NCI-H69 (cell line): ENCODE data around the gene BRSK2.

Source experiments
- DNase-seq: peaks from one replicate; lab custom pipeline; 2025; lab: John Stamatoyannopoulos, UW

BRSK2 gene

GRCh38 chr11:1397146-1397861 lies 7.6 kb downstream of the BRSK2 start:
- no peak for DNase-seq

DNA sequence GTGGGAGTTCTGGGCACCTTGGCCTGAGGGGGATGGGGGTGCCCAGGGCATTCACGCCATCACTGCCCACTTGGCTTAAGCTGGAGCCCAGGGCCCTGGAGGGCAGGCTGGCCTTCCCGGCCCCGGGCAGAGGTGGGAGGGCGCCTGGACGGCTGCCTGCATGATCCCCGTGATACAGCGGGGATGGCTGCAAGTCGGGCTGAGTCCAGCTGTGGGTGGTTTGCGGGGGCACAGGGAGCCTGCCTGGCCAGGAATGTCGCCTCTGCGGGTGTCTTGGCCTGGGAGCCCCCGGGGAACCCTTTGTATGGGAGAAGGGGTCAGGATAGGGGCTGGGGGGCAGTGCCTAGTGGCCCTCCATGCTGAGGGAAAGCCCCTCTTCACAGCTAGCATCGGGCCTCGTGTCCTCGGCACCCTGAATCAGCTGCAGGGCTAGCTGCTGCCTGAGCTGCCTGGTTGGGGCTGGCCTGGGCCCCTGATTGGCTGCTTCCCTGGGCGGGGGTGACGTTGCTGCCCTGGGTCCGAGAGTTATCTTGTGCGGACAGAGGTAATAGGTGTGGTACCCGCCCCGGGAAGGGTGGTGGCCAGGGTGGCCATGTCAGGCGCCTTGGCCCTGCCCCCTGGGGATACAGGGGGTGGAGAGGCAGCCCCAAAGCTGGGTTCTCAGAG lies 8.3 kb downstream of the BRSK2 start:
- no peak for DNase-seq

GRCh38 chr11:1398528-1399235 lies 8.9 kb downstream of the BRSK2 start:
- no peak for DNase-seq

DNA sequence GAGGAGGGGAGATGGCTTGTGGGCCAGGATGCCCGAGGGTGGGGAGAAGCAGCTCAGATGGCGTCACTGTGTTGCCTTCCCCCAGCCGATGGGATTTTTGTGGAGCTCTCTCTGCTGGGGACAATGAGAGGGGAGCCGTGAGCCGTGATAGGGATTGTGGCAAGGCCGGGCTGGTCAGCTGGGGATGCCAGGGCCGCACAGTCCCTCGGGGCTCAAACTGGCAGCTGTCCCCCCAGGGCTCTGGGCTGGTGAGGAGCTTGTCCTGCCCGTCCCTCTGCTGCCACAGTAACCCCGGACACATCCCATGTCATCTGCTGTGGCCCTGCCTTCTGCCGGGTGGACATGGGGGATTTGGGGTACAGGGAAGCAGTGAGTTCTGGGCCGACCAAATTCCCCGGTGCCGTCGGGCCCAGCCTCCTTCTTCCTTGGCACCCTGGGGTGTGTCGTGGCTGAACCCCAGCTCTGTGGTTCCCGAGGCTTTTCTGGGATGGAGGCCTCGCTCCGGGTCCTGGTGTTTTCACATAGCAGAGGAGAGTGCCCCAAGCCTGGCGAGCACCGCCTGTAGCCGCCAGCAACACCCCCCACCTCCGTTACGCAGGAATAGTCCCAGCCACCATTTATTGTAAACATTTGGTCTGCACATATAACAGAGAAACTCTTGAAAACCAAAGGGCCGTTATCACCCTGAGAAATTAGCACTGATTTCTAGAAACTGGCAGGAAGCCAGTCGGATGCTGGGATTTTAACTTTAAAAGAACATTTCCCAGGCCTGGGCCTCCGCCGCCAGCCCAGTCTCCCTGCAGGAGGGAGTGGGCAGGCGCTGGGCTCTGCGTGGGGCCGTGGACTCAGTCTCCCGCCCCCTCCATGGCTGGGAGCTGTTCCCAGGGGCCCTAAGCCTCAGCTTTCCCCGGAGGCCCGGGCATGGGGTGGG lies 9.9 kb downstream of the BRSK2 start:
- no peak for DNase-seq

DNA sequence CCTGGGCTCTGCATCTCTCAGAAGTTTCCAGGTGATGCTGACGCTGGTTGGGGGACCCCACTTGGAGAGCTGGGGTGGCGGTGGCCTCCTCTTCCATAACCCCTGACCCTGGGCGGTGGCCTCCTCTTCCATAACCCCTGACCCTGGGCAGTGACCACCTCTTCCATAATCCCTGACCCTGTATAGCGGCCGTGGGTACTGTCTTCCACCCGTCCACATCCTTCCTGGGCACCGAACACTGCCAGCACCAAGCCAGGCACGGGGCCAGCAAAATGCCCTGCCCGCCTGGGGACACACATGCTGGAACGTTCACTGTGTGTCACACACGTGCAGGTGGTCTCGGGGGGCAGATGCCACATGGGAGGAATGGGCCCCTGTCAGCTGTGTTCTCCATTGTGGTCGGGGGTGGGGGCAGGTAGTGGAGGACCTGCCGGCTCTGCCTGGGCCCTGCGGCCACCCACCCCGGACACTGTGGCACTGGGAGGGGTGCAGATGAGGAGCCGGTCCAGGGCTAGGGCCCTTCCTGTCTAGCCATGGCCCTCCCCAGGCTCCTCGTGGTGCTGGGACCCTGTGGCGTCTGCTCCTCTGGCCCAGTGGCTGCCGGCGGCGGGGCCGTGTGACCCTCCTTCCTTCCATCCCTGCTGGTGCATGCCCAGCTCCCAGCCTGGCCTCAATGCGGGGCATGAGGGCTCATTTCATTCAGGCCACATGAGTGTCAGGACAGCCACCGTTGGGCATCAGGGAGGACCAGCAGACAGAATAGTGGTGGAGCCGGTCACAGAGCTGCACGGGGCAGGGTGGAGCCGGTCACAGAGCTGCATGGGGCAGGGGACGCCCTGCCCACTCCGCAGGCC lies 10.8 kb downstream of the BRSK2 start:
- no peak for DNase-seq

DNA sequence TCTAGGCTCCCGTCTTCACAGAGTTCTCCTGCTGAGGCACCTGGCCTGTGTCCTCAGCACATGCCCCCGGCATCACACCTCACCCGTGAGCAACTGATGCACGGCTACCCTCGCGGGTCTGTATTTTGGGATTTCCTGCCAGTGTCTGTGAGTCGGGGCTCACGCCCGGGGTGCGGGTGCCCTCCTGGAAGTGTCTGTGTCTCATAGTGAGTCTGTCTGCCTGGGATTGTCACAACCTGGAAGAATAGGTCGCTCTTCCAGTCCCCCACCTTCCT lies 11.4 kb downstream of the BRSK2 start:
- DNase-seq: no peak

- peak; percentile 78 for DNase-seq
These were observed 12.0 kb downstream of the BRSK2 start for GRCh38 chr11:1401656-1402221.

DNA sequence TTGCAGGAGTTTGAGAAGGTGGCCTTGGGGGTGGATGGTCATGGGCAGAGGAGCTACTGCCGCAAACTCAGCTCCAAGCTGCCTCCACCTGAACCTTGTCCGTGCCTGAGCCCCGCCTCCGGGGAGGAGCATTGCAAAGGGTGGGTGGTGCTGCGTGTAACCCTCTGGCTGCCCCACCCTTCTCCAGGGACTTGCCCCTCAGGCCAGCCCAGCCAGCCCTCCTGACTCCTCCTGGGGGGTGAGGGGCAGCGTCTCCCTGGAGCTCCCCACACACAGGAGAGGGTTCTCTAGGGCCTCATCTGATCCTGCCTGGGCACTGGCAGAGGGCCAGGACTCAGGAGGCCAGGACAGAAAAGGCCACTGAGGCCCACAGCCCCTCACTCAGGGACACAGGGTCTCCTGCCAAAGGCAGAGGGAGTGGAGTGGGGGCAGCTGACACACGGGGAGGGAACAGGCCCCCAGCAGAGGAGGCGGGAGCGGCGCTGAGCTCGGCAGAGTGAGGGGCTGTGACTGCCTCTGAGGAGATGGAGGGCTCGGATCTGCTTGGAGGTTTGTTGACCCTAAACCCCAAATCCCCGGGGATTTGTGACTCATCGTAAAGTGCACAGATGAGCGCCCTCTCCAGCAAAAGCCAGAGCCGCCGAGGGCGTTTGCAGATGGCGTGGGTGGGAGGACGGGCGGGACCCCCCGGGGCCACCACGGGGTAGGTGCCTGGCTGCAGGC lies 12.8 kb downstream of the BRSK2 start:
- DNase-seq: peak; percentile 80

DNA sequence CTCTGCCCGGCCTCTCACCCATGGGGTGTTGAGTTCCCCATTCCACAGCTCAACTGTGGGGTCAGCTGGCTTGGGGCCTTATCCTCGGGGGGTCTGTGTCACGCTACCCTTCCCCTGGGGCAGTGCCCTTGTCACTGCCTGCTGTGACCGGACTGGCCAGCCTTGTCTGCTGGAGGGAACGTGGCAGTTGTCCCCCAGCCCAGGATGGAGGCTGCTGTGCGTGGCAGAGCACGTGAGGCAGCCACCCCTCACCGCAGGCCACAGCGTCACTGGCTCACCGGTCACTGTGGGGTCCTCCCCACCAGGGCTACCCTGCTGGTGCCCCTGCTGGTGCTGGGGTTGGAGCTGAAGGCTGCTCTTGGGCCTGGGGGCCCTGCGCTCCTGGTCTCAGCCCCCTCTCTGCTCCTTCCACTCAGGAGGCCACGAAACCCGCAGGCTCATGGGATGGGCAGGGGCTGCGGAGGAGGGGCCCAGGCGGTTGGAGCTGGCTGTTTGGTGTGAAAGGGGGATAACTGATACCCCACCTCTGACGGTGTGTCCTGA lies 13.4 kb downstream of the BRSK2 start:
- DNase-seq: no peak

GRCh38 chr11:1403721-1404460 lies 14.2 kb downstream of the BRSK2 start:
- DNase-seq: no peak

DNA sequence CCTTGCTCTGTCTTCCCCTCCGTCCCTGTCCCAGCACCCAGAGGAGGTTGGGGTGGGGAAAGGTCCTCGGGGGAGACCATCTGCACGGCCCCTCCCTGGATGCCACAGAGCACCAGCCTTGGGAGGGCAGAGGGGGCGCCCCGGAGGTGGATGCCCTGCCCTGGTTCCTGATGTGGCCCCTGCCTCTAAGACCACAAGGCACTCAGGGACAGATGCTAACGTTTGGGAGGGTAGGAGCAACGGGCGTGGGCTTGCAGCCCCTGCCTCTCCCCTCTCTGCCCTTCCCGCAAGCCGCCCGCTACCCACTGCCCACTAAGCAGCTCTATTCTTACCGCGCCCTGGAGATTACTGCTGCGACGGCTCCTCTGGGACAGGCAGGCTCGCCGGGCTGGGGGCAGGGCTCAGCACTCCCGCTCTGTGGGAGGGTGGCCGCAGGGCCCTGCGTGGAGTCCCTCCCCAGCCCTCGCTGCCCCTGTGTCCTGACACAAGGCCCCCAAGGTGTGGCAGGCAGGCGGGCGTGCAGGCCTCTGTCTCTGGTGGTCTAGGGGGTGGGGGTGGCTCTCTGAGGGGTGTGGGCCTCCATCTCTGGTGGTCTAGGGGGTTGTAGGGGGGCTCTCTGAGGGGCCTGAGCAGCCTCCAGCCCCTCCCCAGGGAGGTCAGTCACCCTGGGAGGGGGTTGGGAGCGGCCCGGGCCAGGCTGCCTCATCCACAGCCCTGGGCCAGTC lies 14.9 kb downstream of the BRSK2 start:
- DNase-seq: no peak

DNA sequence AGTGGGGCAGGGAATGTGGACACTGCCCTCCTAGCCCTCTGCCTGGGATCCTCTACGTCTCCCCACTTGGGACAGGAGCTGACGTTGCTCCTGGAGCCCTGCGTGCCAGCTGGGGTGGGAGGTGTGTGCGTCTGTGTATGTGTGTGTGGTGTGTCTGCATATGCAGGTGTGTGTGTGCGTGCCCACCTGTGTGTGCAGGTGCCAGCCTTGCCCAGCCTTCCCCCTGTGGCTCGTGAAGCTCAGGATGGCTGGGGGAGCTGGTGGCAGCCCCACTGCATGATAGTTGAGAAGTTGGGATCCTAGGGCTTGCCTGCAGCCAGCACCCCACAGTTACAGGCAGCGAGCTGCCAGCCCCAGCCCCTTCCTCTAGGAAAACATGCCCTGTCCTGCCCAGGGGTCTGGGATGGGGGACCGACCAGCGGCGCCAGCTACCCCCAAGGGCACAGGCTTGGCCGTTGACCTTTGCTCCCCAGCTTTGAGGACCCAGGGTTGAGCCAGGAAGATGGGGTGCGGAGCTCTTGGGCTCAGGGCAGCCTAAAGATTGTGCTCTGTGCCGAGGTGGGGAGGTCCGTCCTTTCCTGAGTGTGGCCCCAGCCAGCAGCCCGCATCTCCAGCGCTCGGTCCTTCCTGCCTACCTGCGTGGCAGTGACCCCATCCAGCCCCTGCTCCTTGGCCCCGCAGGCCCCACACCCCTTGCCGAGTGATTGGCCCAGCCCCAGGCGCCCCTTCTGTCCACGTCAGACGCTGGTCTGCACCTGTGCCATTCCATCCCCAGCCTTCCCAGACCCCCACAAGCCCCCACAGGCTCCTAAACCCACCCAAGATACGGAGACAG lies 15.7 kb downstream of the BRSK2 start:
- DNase-seq: no peak

DNA sequence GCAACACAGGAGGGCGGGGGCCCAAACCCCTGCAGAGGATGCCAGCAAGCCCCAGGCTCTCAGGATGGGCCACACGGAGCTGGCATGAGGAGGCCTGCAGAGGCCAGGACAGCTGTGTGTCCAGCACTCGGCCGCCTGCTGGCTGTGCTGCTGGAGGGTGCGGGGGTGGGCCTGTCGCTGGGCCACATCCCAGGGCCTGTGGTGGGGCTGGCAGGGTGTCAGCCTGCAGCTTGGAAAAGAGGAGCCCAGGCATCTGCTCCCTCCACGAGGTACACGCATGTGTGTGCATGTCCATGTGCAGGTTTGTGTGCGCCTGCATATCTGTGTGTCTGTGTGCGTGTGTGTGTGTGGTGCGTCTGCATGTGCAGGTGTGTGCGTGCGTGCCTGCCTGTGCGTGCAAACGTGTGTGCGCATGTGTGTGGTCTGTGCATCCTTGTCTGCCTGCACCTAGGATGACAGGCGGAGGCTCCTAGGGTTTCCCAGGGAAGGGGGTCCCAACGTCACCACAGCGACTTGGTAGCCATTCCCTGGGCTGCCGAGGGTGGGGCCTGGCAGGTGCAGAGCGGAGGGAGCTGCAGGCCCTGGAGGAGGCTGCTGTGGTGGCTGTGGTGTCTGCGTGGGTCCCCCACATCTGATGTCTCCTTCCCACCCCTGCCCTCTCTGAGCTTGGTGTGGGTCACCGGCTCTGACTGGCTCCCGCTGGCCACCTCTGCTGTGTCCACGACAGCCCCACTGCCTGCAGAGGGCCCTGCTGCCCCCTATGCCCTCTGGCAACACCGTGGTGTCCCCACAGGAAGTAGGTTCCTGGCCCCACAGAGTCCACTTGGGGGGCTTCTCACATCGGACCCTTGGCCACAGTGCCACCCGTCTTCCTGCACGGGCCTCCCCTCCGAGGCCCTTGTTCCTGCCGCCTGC lies 17.1 kb downstream of the BRSK2 start:
- no peak for DNase-seq

GRCh38 chr11:1407668-1408067 lies 17.9 kb downstream of the BRSK2 start:
- DNase-seq: no peak

DNA sequence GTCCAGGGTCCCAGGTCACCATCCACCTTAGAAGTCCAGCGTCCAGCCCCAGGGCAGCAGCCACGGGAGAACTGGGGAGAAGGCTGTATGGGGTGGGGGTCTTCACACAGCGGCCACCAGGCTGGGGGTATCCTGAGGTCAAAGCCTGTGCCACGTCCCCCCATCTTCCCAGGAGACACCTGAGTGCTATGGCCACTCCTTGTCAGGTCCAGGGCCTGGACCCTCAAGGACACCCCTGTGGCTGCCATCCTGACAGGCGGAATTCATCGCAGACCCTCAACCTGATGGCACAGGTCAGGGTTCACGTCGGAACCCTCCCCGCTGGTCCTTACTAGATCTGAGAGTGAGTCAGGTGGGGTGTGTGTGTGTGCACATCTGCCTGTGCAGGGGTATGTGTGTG lies 18.6 kb downstream of the BRSK2 start:
- no peak for DNase-seq

DNA sequence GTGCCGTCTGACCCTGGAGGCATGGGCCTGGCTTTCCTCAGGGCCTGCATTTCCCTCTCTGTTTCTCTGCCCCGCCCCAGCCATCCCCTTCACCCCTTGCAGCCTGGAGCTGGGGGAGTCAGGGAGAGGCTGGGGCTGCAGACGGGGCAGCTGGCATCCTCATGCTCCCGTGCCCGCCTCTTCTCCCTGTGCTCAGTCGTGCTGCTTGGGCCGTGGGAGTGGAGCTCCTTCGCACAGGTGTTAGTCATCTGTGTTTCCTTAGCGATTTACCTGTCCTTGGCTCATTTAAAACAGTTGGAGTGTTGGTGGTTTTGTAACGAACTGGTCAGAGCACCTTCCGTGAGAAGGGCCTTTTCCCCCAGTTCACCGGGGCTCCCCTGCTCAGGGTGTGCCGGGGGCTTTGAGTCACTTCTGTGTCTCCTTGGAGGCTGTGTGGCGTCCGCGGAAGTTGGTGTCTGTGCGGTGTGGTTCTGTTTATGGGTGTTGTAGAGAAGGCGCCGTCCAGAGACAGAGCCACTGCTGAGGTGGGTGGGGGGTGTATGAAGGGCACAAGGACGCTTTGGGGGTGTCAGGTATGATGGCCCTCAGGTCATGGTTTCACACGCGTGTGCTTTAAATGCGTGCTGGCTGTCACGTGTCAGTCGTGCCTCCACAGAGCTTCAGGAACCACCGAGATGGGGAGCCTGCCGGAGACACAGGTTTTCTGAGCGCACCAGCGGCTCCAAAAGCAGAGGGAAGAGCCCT lies 19.5 kb downstream of the BRSK2 start:
- peak; percentile 47 for DNase-seq
